Keratinocyte (primary cell): ENCODE results near the gene IFIT3. TPM values are rescaled to one million over a fixed set of nuclear protein-coding genes. Genes with fewer than 3 reads are reported as not detected.

ENCODE experiments used
- DNase-seq: peaks from one replicate; pipeline ENCODE4 v3.0.0-alpha.2; 2011; ENCODE audit warnings: low read depth, missing footprints, low spot score
- FAIRE-seq: peaks from 2 replicates; lab custom pipeline; 2011; peaks lifted over from hg19 to GRCh38; lab: Jason Lieb, UNC
- H2AFZ ChIP-seq: 2 replicates; pipeline ENCODE4 v1.6.0; 2012; ENCODE audit warnings: low read length, control low read depth, inconsistent platforms; ENCODE audit not compliant: control insufficient read depth
- H3K27ac ChIP-seq: 2 replicates; pipeline ENCODE4 v1.5.1; 2011; ENCODE audit warnings: low read length; ENCODE audit not compliant: control insufficient read depth, insufficient read depth
- H3K27me3 ChIP-seq: 3 replicates; pipeline ENCODE4 v1.6.0; 2011; ENCODE audit warnings: low read length; ENCODE audit not compliant: control insufficient read depth, insufficient read depth; ENCODE audit errors: extremely low read depth
- H3K36me3 ChIP-seq, 2 experiments: 2 replicates in 1 of 2; 3 replicates in 1 of 2; pipeline ENCODE4 v1.5.1; 2011; ENCODE audit warnings: low read length in 2 of 2, mild to moderate bottlenecking in 1 of 2; ENCODE audit not compliant: control insufficient read depth in 2 of 2, insufficient read depth in 2 of 2; ENCODE audit errors: extremely low read depth in 1 of 2
- H3K4me1 ChIP-seq: 3 replicates; pipeline ENCODE4 v1.5.1; 2011; ENCODE audit warnings: low read length; ENCODE audit not compliant: control insufficient read depth, insufficient read depth; ENCODE audit errors: extremely low read depth
- H3K4me2 ChIP-seq: 3 replicates; pipeline ENCODE4 v1.6.0; 2011; ENCODE audit warnings: low read depth, low read length; ENCODE audit not compliant: control insufficient read depth, insufficient read depth; ENCODE audit errors: extremely low read depth
- H3K4me3 ChIP-seq, 3 experiments: fragments of 200-600 bp in 1 of 3; sonication (generic) in 1 of 3; 2 replicates in 2 of 3; 3 replicates in 1 of 3; pipeline ENCODE4 v1.5.1; 2011 to 2016; ENCODE audit warnings: low read length in 3 of 3, mild to moderate bottlenecking in 3 of 3, control low read depth in 2 of 3, inconsistent platforms in 1 of 3, low read depth in 1 of 3, mixed read lengths in 1 of 3, mixed run types in 1 of 3, moderate library complexity in 1 of 3; ENCODE audit not compliant: control insufficient read depth in 2 of 3, insufficient read depth in 2 of 3; ENCODE audit errors: extremely low read depth in 1 of 3
- H3K79me2 ChIP-seq: 2 replicates; pipeline ENCODE4 v1.6.0; 2012; ENCODE audit warnings: low read length; ENCODE audit not compliant: control insufficient read depth, insufficient read depth
- H3K9ac ChIP-seq: 3 replicates; pipeline ENCODE4 v1.6.0; 2011; ENCODE audit warnings: low read length; ENCODE audit not compliant: control insufficient read depth, insufficient read depth; ENCODE audit errors: extremely low read depth
- H3K9me1 ChIP-seq: 3 replicates; pipeline ENCODE4 v1.6.0; 2011; ENCODE audit warnings: low read length; ENCODE audit not compliant: control insufficient read depth, insufficient read depth; ENCODE audit errors: extremely low read depth
- H3K9me3 ChIP-seq: 2 replicates; pipeline ENCODE4 v1.5.1; 2012; ENCODE audit warnings: low read depth, low read length; ENCODE audit not compliant: control insufficient read depth
- H4K20me1 ChIP-seq: 3 replicates; pipeline ENCODE4 v1.6.0; 2011; ENCODE audit warnings: low read length; ENCODE audit not compliant: control insufficient read depth, insufficient read depth; ENCODE audit errors: extremely low read depth
- CTCF ChIP-seq, 3 experiments: IDR thresholded peaks in 1 of 3; conservative IDR thresholded peaks in 1 of 3; optimal IDR thresholded peaks in 1 of 3; 2 replicates in 2 of 3; 3 replicates in 1 of 3; pipeline versions ENCODE3 to v1.5.1; 2011; ENCODE audit warnings: low read length in 3 of 3, mild to moderate bottlenecking in 3 of 3, moderate library complexity in 2 of 3, control low read depth in 1 of 3, inconsistent platforms in 1 of 3; ENCODE audit not compliant: insufficient read depth in 2 of 3; ENCODE audit errors: extremely low read depth in 1 of 3
- EZH2 ChIP-seq: IDR thresholded peaks from one replicate; pipeline ENCODE4 v1.6.1; 2012; ENCODE audit warnings: inconsistent platforms, mild to moderate bottlenecking, low read length, moderate library complexity
- dilution Hi-C: fragments of 300-500 bp; cut with MboI; formaldehyde crosslinking; loops from one replicate; pipeline ENCODE4 v1.7.0; 2020; ENCODE audit warnings: low sequenced_read_pairs; ENCODE audit not compliant: extremely low pct_ligation_motif_present
- polyA plus RNA-seq, 5 experiments: library from polyadenylated mRNA; depleted of rRNA in 3 of 5; stranded (reverse) in 3 of 5; stranded (forward) in 1 of 5; unstranded in 1 of 5; fragments of >200 nt; gene quantifications; 1 replicate in 1 of 5; 2 replicates in 3 of 5; 3 replicates in 1 of 5; pipeline versions ENCODE4 v1.2.1 to v1.2.3, GENCODE V29; 2011 to 2012; ENCODE audit warnings: missing spikeins in 2 of 5, low read depth in 1 of 5, low replicate concordance in 1 of 5

IFIT3 gene
- polyA plus RNA-seq, 1 donor (not counting 4 experiments of a cell fraction or from before 2014, with no cell fraction given): 42.6 TPM

- TF ChIP-seq CTCF (optimal IDR thresholded peaks at IDR 0.05 in 1 of 3, IDR thresholded peaks at IDR 0.05 in 1 of 3, conservative IDR thresholded peaks at IDR 0.05 in 1 of 3; ENCODE audit: extremely low read depth in 1 of 3, insufficient read depth in 2 of 3, low read length in 3 of 3) (no peak), EZH2 (no peak)
- dilution Hi-C loops: no loop called here
- Histone ChIP-seq H3K4me2 (peak overlapping the region; percentile 58), H3K36me3 (no peaks in the 10 kb centered on the region), H3K4me3 (peak overlapping the region in 1 of 3 experiments; percentile 22), H3K4me1 (peaks cover 23% of the 10 kb centered on the region), H3K9me3 (no peaks in the 10 kb centered on the region), H3K27me3 (no peaks in the 10 kb centered on the region), H3K9me1 (no peaks in the 10 kb centered on the region), H2AFZ (peak overlapping the region; percentile 78), H3K27ac (peak overlapping the region; percentile 88), H4K20me1 (no peaks in the 10 kb centered on the region), H3K79me2 (no peaks in the 10 kb centered on the region), H3K9ac (peak overlapping the region; percentile 58)
- FAIRE-seq (peak; percentile 82), DNase-seq (peak; percentile 70)
Observed at GRCh38 chr10:89351780-89352597, 24.2 kb downstream of the IFIT3 start.

DNA sequence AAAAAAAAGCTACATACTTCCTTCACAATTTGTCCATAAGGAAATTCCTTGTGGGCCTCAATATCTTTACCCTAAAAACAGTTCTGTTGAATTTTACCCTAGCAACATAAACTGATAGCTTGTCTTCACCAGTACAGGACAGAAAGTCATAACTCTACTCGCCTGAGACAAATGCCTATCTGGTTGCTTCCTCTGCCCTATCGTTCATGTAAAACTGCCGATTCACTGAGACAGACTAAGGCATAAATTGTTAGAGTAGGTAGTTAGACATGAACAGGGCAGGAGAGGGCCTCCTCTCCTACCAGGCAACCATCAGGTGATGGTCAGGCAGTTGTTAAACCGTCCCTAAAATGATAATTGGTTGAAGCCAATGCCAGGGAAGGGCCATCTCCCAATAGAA is 25.0 kb downstream of the IFIT3 start:
- TF ChIP-seq CTCF (optimal IDR thresholded peaks at IDR 0.05 in 1 of 3, IDR thresholded peaks at IDR 0.05 in 1 of 3, conservative IDR thresholded peaks at IDR 0.05 in 1 of 3; ENCODE audit: extremely low read depth in 1 of 3, insufficient read depth in 2 of 3, low read length in 3 of 3) (no peak), EZH2 (no peak)
- no peaks in the 10 kb centered on the region for H3K79me2 ChIP-seq
- peaks cover 23% of the 10 kb centered on the region for H3K4me1 ChIP-seq
- H3K9me3 ChIP-seq: no peaks in the 10 kb centered on the region
- no peak for FAIRE-seq
- H3K9me1 ChIP-seq: no peaks in the 10 kb centered on the region
- DNase-seq: no peak
- dilution Hi-C loops: no loop called here
- no peak overlapping the region for H2AFZ ChIP-seq
- no peak overlapping the region for H3K9ac ChIP-seq
- H3K27me3 ChIP-seq: no peaks in the 10 kb centered on the region
- no peak overlapping the region for H3K4me3 ChIP-seq
- peak overlapping the region; percentile 6 for H3K4me2 ChIP-seq
- no peaks in the 10 kb centered on the region for H4K20me1 ChIP-seq
- H3K27ac ChIP-seq: no peak overlapping the region
- H3K36me3 ChIP-seq: no peaks in the 10 kb centered on the region
